ENCODE results near the gene UBE2K. TPM values are rescaled to one million over a fixed set of nuclear protein-coding genes. Genes with fewer than 3 reads are reported as not detected.
A peak's percentile ranks its signal among the peaks of the same experiment; 100 is the strongest.

The UBE2K gene
- total and polyA plus RNA-seq, 2 of the 13 experiments (the other 11 are each of a cell fraction or from before 2014, with no cell fraction given): 36.2 to 81.0 TPM

- peak; percentile 66; the same call in 1 of the 2 replicates for TF ChIP-seq ZNF274 (CRISPR knock-in tag; IDR thresholded peaks at IDR 0.05)
- TF ChIP-seq GATA4 (IDR thresholded peaks at IDR 0.05; ENCODE audit: borderline replicate concordance, low read depth): peak; percentile 65; the same call in 1 of the 2 replicates
- TF ChIP-seq PRPF4 (IDR thresholded peaks at IDR 0.05; ENCODE audit: low read depth, low read length, poor library complexity, severe bottlenecking): no peak
- TF ChIP-seq ARHGAP35 (CRISPR knock-in tag; IDR thresholded peaks at IDR 0.05; ENCODE audit: borderline replicate concordance): no peak; the same call in 1 of the 2 replicates
- peak; percentile 94; the same call in 2 of the 3 replicates for TF ChIP-seq MXI1 (IDR thresholded peaks at IDR 0.05; ENCODE audit: borderline replicate concordance, low read depth, low read length)
- TF ChIP-seq TOPORS (CRISPR knock-in tag; IDR thresholded peaks at IDR 0.05): no peak
- no peak for TF ChIP-seq FOXA3 (CRISPR knock-in tag; IDR thresholded peaks at IDR 0.05)
- TF ChIP-seq PRDM15 (CRISPR knock-in tag; IDR thresholded peaks at IDR 0.05): no peak
- TF ChIP-seq HMG20B (CRISPR knock-in tag; conservative IDR thresholded peaks at IDR 0.05): no peak
- TF ChIP-seq CHCHD3 (CRISPR knock-in tag; IDR thresholded peaks at IDR 0.05): 0 out of 2 replicates have a peak, but pooled peaks have one; percentile 40
- TF ChIP-seq TERF1 (CRISPR knock-in tag; IDR thresholded peaks at IDR 0.05): no peak
- TF ChIP-seq SATB2 (CRISPR knock-in tag; IDR thresholded peaks at IDR 0.05): no peak
- no peak for TF ChIP-seq SOX13 (IDR thresholded peaks at IDR 0.05)
- TF ChIP-seq SOX13 (CRISPR knock-in tag; conservative IDR thresholded peaks at IDR 0.05 in 1 of 2, IDR thresholded peaks at IDR 0.05 in 1 of 2): no peak
- no peak for TF ChIP-seq ZNF878 (CRISPR knock-in tag; IDR thresholded peaks at IDR 0.05)
- TF ChIP-seq ZFX (CRISPR knock-in tag; IDR thresholded peaks at IDR 0.05; ENCODE audit: low read depth): peak; percentile 69; the same call in 1 of the 2 replicates
- TF ChIP-seq ZNF510 (CRISPR knock-in tag; IDR thresholded peaks at IDR 0.05; ENCODE audit: low read depth): no peak
- TF ChIP-seq ZNF317 (CRISPR knock-in tag; IDR thresholded peaks at IDR 0.05): no peak; the same call in 1 of the 2 replicates
- peak; percentile 66; the same call in 1 of the 2 replicates for TF ChIP-seq MED1 (CRISPR knock-in tag; IDR thresholded peaks at IDR 0.05)
- TF ChIP-seq ASH2L (IDR thresholded peaks at IDR 0.05; ENCODE audit: insufficient read length, low read depth, low read length): peak; percentile 73
- no peak for TF ChIP-seq PLRG1 (conservative IDR thresholded peaks at IDR 0.05)
- no peak for TF ChIP-seq MIER2 (CRISPR knock-in tag; IDR thresholded peaks at IDR 0.05)
- TF ChIP-seq MAFF (IDR thresholded peaks at IDR 0.05; ENCODE audit: low read depth, low read length): 0 out of 2 replicates have a peak, but pooled peaks have one; percentile 2
- TF ChIP-seq TEAD3 (CRISPR knock-in tag; optimal IDR thresholded peaks at IDR 0.05; ENCODE audit: borderline replicate concordance): no peak
- TF ChIP-seq ZFP90 (CRISPR knock-in tag; IDR thresholded peaks at IDR 0.05; ENCODE audit: borderline replicate concordance): no peak
- peak; percentile 60; the same call in 1 of the 2 replicates for TF ChIP-seq ZSCAN20 (CRISPR knock-in tag; IDR thresholded peaks at IDR 0.05; ENCODE audit: borderline replicate concordance)
- no peak for TF ChIP-seq JDP2 (CRISPR knock-in tag; IDR thresholded peaks at IDR 0.05; ENCODE audit: borderline replicate concordance)
Measured at GRCh38 chr4:39697740-39698423, at the start of gene UBE2K (continued).

Measured in HepG2 (cell line).